RWPE1 (cell line): ENCODE measurements around the gene SMYD3.

Experiments used
- CTCF ChIA-PET: fragments of 350-600 bp; sonication (Branson Sonifier 250); formaldehyde crosslinking; extraction: SDS; loops from one replicate; lab custom pipeline; 2021; lab: Yijun Ruan, JAX
- POLR2A ChIA-PET: fragments of 400-600 bp; formaldehyde crosslinking; extraction: SDS; loops from one replicate; lab custom pipeline; 2020; ENCODE audit warnings: antibody characterized with exemption; ENCODE audit not compliant: low non-redundant PET; lab: Yijun Ruan, JAX
- DNase-seq: peaks from one replicate; pipeline ENCODE4 v3.0.0; 2012; ENCODE audit warnings: low spot score
- H3K27ac ChIP-seq: fragments of 450-650 bp; 2 replicates; pipeline ENCODE4 v1.5.1; 2017
- CTCF ChIP-seq: fragments of 450-650 bp; conservative IDR thresholded peaks from 2 replicates; pipeline ENCODE4 v1.5.1; 2017; ENCODE audit warnings: low read depth, mild to moderate bottlenecking

The SMYD3 gene

GRCh38 chr1:246152986-246153431 lies 354.1 kb downstream of the SMYD3 start:
- CTCF ChIA-PET: no interaction called here
- DNase-seq: no peak
- no peak for TF ChIP-seq CTCF
- H3K27ac ChIP-seq: no peak overlapping the region
- POLR2A ChIA-PET: no interaction called here

GRCh38 chr1:246151796-246152434 lies 355.2 kb downstream of the SMYD3 start:
- DNase-seq: no peak
- TF ChIP-seq CTCF: no peak
- ChIA-PET POLR2A (no interaction called here), CTCF (no interaction called here)
- H3K27ac ChIP-seq: no peak overlapping the region

GRCh38 chr1:246149543-246149942 lies 357.5 kb downstream of the SMYD3 start:
- CTCF ChIA-PET: no interaction called here
- POLR2A ChIA-PET: no interaction called here
- DNase-seq: no peak
- no peak overlapping the region for H3K27ac ChIP-seq
- TF ChIP-seq CTCF: no peak

- CTCF ChIA-PET: no interaction called here
- no peak for TF ChIP-seq CTCF
- POLR2A ChIA-PET: no interaction called here
- no peak overlapping the region for H3K27ac ChIP-seq
- DNase-seq: no peak
These were observed 359.3 kb downstream of the SMYD3 start for GRCh38 chr1:246147524-246148461.

- no peak for DNase-seq
- POLR2A ChIA-PET: no interaction called here
- CTCF ChIA-PET: no interaction called here
- TF ChIP-seq CTCF: no peak
- no peak overlapping the region for H3K27ac ChIP-seq
These were observed 360.1 kb downstream of the SMYD3 start for GRCh38 chr1:246146804-246147523.

- no peak overlapping the region for H3K27ac ChIP-seq
- POLR2A ChIA-PET: no interaction called here
- TF ChIP-seq CTCF: no peak
- DNase-seq: no peak
- CTCF ChIA-PET: no interaction called here
These were observed 361.2 kb downstream of the SMYD3 start for GRCh38 chr1:246145900-246146299.
